Ovary (tissue), 9 donors: ENCODE measurements around the gene SPAG6. TPM values are rescaled to one million over a fixed set of nuclear protein-coding genes. Genes with fewer than 3 reads are reported as not detected.

ENCODE experiments used
- DNase-seq, 5 donors: peaks; one replicate each; pipeline ENCODE4 v3.0.0-alpha.2; 2019 to 2020
- H3K27ac ChIP-seq, 2 donors: fragments of 200-600 bp; one replicate each; pipeline versions ENCODE4 v1.5.1 to v1.8.0; 2019 to 2022
- H3K27me3 ChIP-seq: fragments of 200-600 bp; one replicate; pipeline ENCODE4 v1.8.0; 2022
- H3K36me3 ChIP-seq: fragments of 200-600 bp; sonication (generic); one replicate; pipeline ENCODE4 v1.5.1; 2019
- H3K4me1 ChIP-seq: one replicate; pipeline ENCODE4 v1.8.1; 2013; ENCODE audit warnings: mild to moderate bottlenecking, moderate library complexity; ENCODE audit not compliant: insufficient read depth
- H3K4me3 ChIP-seq: fragments of 200-600 bp; sonication (generic); one replicate; pipeline ENCODE4 v1.5.1; 2017
- H3K9me3 ChIP-seq, 2 donors: fragments of 200-600 bp in 1 of 2; sonication (generic) in 1 of 2; one replicate each; pipeline versions ENCODE4 v1.5.1 to v1.8.1; 2013 to 2019; ENCODE audit warnings: mild to moderate bottlenecking in 1 of 2, moderate library complexity in 1 of 2
- EP300 ChIP-seq: sonication (generic); formaldehyde crosslinking; IDR thresholded peaks from one replicate; pipeline ENCODE4 v1.6.1; 2017; ENCODE audit warnings: antibody characterized with exemption
- POLR2A ChIP-seq: fragments of 450-650 bp; IDR thresholded peaks from one replicate; pipeline ENCODE4 v1.6.1; 2017; ENCODE audit warnings: antibody characterized with exemption, mild to moderate bottlenecking, moderate library complexity
- WGBS, 3 donors: extraction: QIAGEN DNeasy Blood & Tissue Kit in 1 of 3; methylation state at CpG; one replicate each; pipeline versions ENCODE4 v1.1.5 to v1.1.7; 2013 to 2017; 5-methylcytosine and 5-hydroxymethylcytosine counted together
- intact Hi-C, 4 donors: fragments of 100-400 bp; cut with DNase I; formaldehyde crosslinking; loops; one replicate each; pipeline versions ENCODE4 v1.11.0 to v1.15.1; 2022 to 2023
- polyA plus RNA-seq, 2 donors: library from polyadenylated mRNA; stranded (reverse); fragments of 200-250 nt in 1 of 2; fragments of 350-450 nt in 1 of 2; fragmentation: Illumina TruSeq in 1 of 2; extraction: RNeasy Lipid Tissue Mini Kit (QIAGEN cat#74804) in 1 of 2; gene quantifications; one replicate each; pipeline ENCODE4 v1.2.3, GENCODE V29; 2013 to 2014
- total RNA-seq, 7 donors: library from RNA; depleted of rRNA in 2 of 7; stranded (reverse); fragments of >200 nt in 2 of 7; fragmentation: NEBNext Ultra II Directional in 3 of 7; extraction: Animal tissue kit (Norgen Biotek cat#: 25700) in 3 of 7; gene quantifications; one replicate each; pipeline versions ENCODE4 v1.1.0 to v1.2.4, GENCODE V29; 2016 to 2023
- TF ChIP-seq, protein P1 (sequence below), 3 donors: fragments of 450-650 bp in 2 of 3; fragments of 200-600 bp in 1 of 3; IDR thresholded peaks; one replicate each; pipeline versions ENCODE4 v1.5.1 to v1.8.0; 2016 to 2022; ENCODE audit warnings: antibody characterized with exemption in 3 of 3, mild to moderate bottlenecking in 1 of 3
- donor health status: DM: no; HTN: no; CAD: no; lungs with moderate emphysema.
- donor health status: DM: no; HTN: no; CAD: no.
- donor health status: Bipolar disorder and iron deficiency.
- donor health status: DM: yes; HTN: yes; CAD: no.
- donor health status: DM: no; HTN: no; CAD: no.
- donor health status: DM: yes; HTN: yes; CAD: no.

The SPAG6 gene
- total and polyA plus RNA-seq, 9 donors, result 0.04 to 22.1 (median 0.67) TPM; not detected in 2

DNA sequence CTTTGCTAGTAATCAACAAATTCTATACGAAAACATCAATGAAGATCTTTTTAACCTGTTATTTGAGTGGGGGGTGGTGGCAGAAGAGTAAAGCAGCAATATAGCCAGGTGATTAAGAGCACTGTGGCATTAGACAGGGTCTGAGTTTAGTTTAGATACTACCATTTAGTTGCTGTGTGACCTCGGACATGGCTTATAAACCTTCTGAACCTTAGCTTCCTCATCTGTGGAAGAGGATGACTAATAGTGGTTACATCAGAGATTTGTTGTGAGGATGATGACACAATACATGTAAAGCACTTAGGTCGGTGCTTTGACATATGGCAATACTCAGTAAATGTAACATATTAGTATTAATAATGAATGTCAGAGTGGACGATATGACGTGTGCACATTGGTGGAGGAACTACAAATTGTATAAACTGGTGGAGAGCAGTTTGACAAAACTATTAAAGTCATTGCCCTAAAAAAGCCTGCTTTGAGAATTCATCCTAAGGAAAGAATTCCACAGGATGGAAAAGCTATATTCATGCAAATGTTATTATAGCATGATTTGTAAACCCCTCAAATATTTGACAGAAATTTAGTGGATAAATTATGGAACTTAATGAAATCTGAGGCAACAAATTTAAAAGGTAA is 24.3 kb downstream of the SPAG6 start:
- Histone ChIP-seq H3K4me1 (no peaks in the 10 kb centered on the region), H3K27ac (no peak overlapping the region), H3K4me3 (no peak overlapping the region), H3K27me3 (no peaks in the 10 kb centered on the region), H3K36me3 (no peaks in the 10 kb centered on the region), H3K9me3 (no peaks in the 10 kb centered on the region)
- no peak for TF ChIP-seq EP300
- TF ChIP-seq, protein P1, sequence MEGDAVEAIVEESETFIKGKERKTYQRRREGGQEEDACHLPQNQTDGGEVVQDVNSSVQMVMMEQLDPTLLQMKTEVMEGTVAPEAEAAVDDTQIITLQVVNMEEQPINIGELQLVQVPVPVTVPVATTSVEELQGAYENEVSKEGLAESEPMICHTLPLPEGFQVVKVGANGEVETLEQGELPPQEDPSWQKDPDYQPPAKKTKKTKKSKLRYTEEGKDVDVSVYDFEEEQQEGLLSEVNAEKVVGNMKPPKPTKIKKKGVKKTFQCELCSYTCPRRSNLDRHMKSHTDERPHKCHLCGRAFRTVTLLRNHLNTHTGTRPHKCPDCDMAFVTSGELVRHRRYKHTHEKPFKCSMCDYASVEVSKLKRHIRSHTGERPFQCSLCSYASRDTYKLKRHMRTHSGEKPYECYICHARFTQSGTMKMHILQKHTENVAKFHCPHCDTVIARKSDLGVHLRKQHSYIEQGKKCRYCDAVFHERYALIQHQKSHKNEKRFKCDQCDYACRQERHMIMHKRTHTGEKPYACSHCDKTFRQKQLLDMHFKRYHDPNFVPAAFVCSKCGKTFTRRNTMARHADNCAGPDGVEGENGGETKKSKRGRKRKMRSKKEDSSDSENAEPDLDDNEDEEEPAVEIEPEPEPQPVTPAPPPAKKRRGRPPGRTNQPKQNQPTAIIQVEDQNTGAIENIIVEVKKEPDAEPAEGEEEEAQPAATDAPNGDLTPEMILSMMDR (IDR thresholded peaks at IDR 0.05), result no peak
- TF ChIP-seq POLR2A, result no peak
- WGBS, 3 donors, result 91 to 93% (median 92%) methylated on average over 5 of the region's 5 CpGs
- intact Hi-C loops, result no loop called here
- no peak for DNase-seq

DNA sequence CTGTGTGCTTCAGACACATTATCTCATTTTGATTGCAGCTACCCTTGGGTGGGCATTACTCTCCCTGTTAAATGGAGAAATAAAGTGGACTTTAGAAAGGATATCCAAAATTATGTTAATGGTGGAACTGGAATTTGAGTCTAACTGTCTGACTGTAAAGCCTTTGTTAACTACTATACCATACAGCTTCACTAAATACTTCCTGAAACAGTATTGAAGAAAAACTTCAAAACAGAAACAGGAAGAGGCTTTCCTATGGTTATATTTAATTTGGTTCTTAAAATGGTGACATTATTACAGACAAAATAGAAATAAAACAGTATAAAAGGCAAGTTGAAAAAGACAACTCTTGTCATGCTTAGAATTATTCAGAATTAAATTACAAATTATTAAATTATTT is 25.0 kb downstream of the SPAG6 start:
- intact Hi-C loops, result no loop called here
- Histone ChIP-seq H3K4me3 (no peak overlapping the region), H3K36me3 (no peaks in the 10 kb centered on the region), H3K27ac (no peak overlapping the region), H3K9me3 (no peaks in the 10 kb centered on the region), H3K4me1 (no peaks in the 10 kb centered on the region), H3K27me3 (no peaks in the 10 kb centered on the region)
- DNase-seq, result no peak
- no peak for TF ChIP-seq POLR2A
- TF ChIP-seq, protein P1 (IDR thresholded peaks at IDR 0.05), result no peak
- TF ChIP-seq EP300, result no peak

DNA sequence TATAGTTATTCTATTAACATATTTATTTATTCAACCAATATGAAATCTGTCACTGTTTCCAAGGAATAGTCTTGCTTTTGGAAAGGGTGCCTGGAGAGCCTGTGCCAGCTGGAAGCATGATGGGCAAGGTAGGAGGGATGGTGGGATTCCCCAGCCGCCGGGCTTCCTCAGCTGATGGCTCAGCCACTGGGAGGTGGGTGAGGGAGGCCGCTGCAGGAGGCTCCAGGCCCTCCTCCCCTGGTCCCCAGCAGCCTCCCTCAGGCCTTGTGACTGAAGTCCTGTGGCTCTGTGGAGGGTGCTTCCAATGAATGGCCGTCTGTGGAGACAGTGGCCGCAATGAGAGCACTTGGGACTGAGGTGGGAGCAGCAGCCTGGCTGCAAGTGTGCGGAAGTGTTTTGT is 27.0 kb downstream of the SPAG6 start:
- DNase-seq, result no peak
- TF ChIP-seq POLR2A (no peak), EP300 (no peak)
- TF ChIP-seq, protein P1 (IDR thresholded peaks at IDR 0.05), result no peak
- H3K4me3 ChIP-seq, result no peak overlapping the region

DNA sequence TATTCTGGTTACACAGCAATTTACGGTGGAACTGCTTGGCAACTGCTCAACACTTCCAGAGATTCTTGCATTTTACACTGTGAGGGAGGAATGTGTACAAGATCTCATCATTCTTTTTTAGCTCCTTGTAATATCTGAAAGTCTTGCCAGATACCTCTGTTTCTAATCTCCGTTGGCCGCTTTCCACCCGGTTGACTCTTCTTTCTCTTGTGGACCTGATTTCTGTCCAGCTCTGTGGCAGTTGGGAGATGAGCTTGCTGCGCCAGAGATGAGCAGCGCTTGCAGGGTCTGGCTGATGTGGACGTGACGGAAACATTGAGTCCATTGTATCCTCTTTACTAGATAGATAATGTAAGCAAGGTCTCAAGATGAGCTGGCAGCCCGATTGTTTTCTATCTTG is 27.6 kb downstream of the SPAG6 start:
- TF ChIP-seq EP300 (no peak), POLR2A (no peak)
- TF ChIP-seq, protein P1 (IDR thresholded peaks at IDR 0.05), result no peak
- DNase-seq, result no peak
- no peaks in the 10 kb centered on the region for H3K27me3 ChIP-seq
- H3K4me3 ChIP-seq, result no peak overlapping the region
- H3K9me3 ChIP-seq, result no peaks in the 10 kb centered on the region
- no peaks in the 10 kb centered on the region for H3K36me3 ChIP-seq
- intact Hi-C loops, result no loop called here
- no peaks in the 10 kb centered on the region for H3K4me1 ChIP-seq
- H3K27ac ChIP-seq, result no peak overlapping the region
- 17 to 18% (median 17%) methylated on average over 9 of the region's 9 CpGs for WGBS, 3 donors

More for the DNA sequence above, 27.0 kb downstream of the SPAG6 start:
- Histone ChIP-seq H3K27ac (no peak overlapping the region), H3K4me1 (no peaks in the 10 kb centered on the region), H3K36me3 (no peaks in the 10 kb centered on the region), H3K9me3 (no peaks in the 10 kb centered on the region), H3K27me3 (no peaks in the 10 kb centered on the region)
- intact Hi-C loops, result no loop called here
- WGBS, 3 donors, result 80 to 84% (median 83%) methylated on average over 6 of the region's 6 CpGs
